ENCODE measurements around the gene NFKBIA. TPM values are rescaled to one million over a fixed set of nuclear protein-coding genes. Genes with fewer than 3 reads are reported as not detected.

Gene NFKBIA
- total and polyA plus RNA-seq, 8 donors, result 48.2 to 124 (median 63.8) TPM

DNA sequence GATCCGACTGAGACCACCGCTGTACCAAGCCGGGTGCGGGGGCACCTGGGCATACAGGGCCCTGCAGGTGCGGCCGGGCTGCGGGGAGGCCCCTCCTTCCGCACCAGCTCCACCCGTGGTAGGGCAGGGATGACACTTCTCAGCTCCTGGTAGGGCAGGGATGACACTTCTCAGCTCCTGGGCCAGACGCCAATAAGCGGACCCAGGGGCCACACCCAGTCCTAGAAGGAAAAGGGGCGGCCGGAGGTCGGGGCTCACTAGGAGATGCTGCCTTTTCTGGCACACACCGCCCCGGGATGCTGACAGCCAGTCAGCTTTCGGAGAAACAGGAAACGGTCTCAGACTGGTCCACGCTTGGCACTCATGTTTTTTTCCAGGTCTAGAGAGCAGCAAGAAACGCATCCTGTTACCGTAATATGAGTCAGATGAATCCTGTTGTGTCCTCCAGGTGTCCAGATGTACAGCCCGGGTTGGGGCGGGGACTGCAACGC, 34.8 kb downstream of the NFKBIA start:
- Histone ChIP-seq H3K9me3 (no peaks in the 10 kb centered on the region), H3K4me3 (no peak overlapping the region), H3K4me1 (no peaks in the 10 kb centered on the region), H3K27me3 (no peaks in the 10 kb centered on the region), H3K36me3 (no peaks in the 10 kb centered on the region), H3K27ac (no peak overlapping the region)
- DNase-seq (no peak), ATAC-seq (no peak), FAIRE-seq (no peak)
- WGBS, 2 donors, result 80 to 88% methylated on average over 23 to 24 of the region's 24 CpGs
- TF ChIP-seq, protein P1, sequence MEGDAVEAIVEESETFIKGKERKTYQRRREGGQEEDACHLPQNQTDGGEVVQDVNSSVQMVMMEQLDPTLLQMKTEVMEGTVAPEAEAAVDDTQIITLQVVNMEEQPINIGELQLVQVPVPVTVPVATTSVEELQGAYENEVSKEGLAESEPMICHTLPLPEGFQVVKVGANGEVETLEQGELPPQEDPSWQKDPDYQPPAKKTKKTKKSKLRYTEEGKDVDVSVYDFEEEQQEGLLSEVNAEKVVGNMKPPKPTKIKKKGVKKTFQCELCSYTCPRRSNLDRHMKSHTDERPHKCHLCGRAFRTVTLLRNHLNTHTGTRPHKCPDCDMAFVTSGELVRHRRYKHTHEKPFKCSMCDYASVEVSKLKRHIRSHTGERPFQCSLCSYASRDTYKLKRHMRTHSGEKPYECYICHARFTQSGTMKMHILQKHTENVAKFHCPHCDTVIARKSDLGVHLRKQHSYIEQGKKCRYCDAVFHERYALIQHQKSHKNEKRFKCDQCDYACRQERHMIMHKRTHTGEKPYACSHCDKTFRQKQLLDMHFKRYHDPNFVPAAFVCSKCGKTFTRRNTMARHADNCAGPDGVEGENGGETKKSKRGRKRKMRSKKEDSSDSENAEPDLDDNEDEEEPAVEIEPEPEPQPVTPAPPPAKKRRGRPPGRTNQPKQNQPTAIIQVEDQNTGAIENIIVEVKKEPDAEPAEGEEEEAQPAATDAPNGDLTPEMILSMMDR (IDR thresholded peaks at IDR 0.05), result no peak
- intact Hi-C loops (cut with DNase I), result no loop called here

DNA sequence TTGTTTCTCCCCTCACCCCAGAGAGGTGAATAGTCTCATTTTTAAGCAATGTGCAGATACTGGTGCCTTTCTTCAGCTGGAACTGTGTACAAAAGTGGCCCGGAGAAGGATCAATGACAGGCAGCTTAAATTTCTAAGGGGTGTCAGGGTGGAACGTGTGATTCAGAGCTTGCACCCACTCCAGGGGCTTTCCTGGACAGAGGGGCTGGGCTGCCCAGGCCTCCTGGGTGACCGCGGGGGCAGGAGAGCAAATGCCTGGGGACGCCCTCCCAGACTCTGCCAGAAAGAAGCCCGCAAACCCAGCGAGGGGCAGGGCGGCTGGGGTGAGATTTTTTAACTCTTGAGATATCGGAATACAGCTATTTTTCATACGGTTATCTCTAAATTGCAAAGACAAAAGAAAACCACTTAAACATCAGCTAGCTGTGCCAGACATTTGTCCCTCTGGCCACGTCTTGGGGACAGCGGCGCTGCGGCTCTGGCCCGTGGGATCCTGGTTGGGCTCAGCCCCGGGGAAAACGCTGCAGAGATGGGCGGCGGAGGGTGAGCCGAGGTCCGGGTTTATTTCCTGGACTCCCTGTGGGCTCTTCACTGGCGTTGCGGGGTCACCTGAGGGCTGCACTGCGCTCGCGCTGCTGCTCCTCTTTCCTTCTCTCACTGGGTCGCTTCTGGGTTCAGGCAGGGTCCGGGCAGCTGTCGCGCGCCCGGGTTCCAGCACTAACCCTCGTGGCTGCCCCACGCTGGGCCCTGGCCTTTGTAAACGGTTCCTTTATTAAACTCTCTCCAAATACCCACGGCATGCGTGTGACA, 35.8 kb downstream of the NFKBIA start:
- Histone ChIP-seq H3K27ac (peak overlapping the region in 1 of 4 donors; percentile 18), H3K36me3 (no peaks in the 10 kb centered on the region), H3K4me1 (no peaks in the 10 kb centered on the region), H3K27me3 (no peaks in the 10 kb centered on the region), H3K9me3 (no peaks in the 10 kb centered on the region), H3K4me3 (no peak overlapping the region)
- peak in 2 of 4 donors; percentile 34 to 35 for ATAC-seq
- FAIRE-seq, result no peak
- intact Hi-C loops (cut with DNase I), result no loop called here
- no peak for DNase-seq
- TF ChIP-seq, protein P1 (IDR thresholded peaks at IDR 0.05), result no peak
- 49 to 52% methylated on average over 37 of the region's 37 CpGs for WGBS, 2 donors

DNA sequence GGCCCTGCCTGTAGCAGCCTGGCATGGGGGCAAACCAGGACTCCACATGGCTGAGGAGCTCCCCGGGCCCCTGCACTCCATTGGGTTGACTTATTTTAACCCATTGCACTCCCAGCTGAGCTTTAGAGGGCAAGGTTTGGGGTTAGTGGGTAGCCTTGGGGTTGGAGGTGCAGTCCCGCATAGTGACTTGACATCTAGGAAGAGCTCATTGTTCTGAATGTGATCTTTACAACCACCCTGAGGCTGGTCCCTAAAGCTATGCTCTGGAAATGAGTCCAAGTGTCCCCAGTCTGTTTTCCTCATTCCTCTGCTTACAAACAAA, 36.4 kb downstream of the NFKBIA start:
- no peak for FAIRE-seq
- peak overlapping the region in 1 of 4 donors; percentile 18 for H3K27ac ChIP-seq
- no peak for ATAC-seq

DNA sequence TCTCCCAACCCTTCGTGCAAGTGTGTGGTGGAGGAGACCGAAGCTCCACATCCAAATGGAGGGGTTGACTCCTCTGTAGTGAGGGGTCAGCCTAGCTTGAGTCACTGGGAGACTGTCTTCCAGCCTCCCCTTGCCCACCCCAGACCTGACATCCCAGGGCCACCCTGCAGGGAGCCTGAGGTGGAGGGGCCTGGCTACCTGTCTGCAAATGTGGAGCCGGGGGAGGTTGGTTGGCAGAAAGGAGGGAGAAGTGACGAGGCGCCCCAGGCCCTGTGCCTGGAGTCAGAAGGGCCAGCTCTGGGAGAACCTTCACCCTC, 37.5 kb downstream of the NFKBIA start:
- H3K4me3 ChIP-seq, result no peak overlapping the region
- ATAC-seq (no peak), DNase-seq (no peak), FAIRE-seq (no peak)
- TF ChIP-seq, protein P1 (IDR thresholded peaks at IDR 0.05), result no peak
- H3K4me1 ChIP-seq, result no peaks in the 10 kb centered on the region
- intact Hi-C loops (cut with DNase I), result no loop called here
- H3K27ac ChIP-seq, result no peak overlapping the region
- no peaks in the 10 kb centered on the region for H3K36me3 ChIP-seq
- H3K27me3 ChIP-seq, result no peaks in the 10 kb centered on the region
- H3K9me3 ChIP-seq, result no peaks in the 10 kb centered on the region
- 87 to 94% methylated on average over 5 of the region's 5 CpGs for WGBS, 2 donors

More for the DNA sequence above, 36.4 kb downstream of the NFKBIA start:
- no peaks in the 10 kb centered on the region for H3K27me3 ChIP-seq
- no peak overlapping the region for H3K4me3 ChIP-seq
- 51 to 64% methylated on average over 2 of the region's 2 CpGs for WGBS, 2 donors
- TF ChIP-seq, protein P1 (IDR thresholded peaks at IDR 0.05), result no peak
- no peaks in the 10 kb centered on the region for H3K36me3 ChIP-seq
- no peaks in the 10 kb centered on the region for H3K9me3 ChIP-seq
- intact Hi-C loops (cut with DNase I), result no loop called here
- H3K4me1 ChIP-seq, result no peaks in the 10 kb centered on the region
- DNase-seq, result no peak

DNA sequence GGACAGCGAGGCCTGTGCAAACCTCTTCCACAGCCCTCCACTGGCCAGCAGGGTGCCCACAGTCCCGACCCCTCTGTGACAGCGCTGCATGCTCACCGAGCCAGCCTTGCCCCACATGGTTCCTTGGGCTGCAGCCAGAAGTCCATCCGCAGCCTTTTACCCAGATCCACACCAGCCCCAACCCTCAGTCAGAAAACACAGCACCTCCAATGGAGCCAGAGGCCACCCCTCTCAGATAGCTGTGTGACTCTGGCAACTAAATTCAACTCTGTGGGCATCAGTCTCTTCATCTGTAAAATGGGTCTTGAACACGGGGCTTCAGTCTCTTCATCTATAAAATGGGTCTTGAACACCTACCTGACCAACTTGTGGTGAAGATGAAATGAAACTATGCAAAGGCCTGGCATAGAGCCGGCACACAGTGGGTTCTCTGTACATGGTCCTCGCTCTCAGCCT, 38.0 kb downstream of the NFKBIA start:
- no peaks in the 10 kb centered on the region for H3K4me1 ChIP-seq
- H3K27ac ChIP-seq, result no peak overlapping the region
- DNase-seq, result no peak
- TF ChIP-seq, protein P1 (IDR thresholded peaks at IDR 0.05), result no peak
- H3K9me3 ChIP-seq, result no peaks in the 10 kb centered on the region
- intact Hi-C loops (cut with DNase I), result no loop called here
- H3K4me3 ChIP-seq, result no peak overlapping the region
- no peaks in the 10 kb centered on the region for H3K36me3 ChIP-seq
- ATAC-seq, result no peak
- no peak for FAIRE-seq
- no peaks in the 10 kb centered on the region for H3K27me3 ChIP-seq
- 88 to 93% methylated on average over 8 of the region's 8 CpGs for WGBS, 2 donors

All from pancreas (tissue), 10 donors.